Thyroid gland (tissue), 4 donors: ENCODE measurements around the gene DYNC1H1. TPM values are rescaled to one million over a fixed set of nuclear protein-coding genes. Genes with fewer than 3 reads are reported as not detected.

Experiments
- DNase-seq, 2 donors: peaks; one replicate each; pipeline ENCODE4 v3.0.0-alpha.2; 2019
- H3K27ac ChIP-seq, 3 donors: fragments of 200-600 bp; sonication (generic); 1 replicate in 2 of 3; 2 replicates in 1 of 3; pipeline ENCODE4 v1.5.1; 2016 to 2019; ENCODE audit warnings: mild to moderate bottlenecking in 1 of 3, moderate library complexity in 1 of 3
- H3K27me3 ChIP-seq: fragments of 200-600 bp; sonication (generic); one replicate; pipeline ENCODE4 v1.5.1; 2019
- H3K36me3 ChIP-seq, 2 donors: fragments of 200-600 bp; sonication (generic); one replicate each; pipeline ENCODE4 v1.5.1; 2016 to 2019
- H3K4me1 ChIP-seq, 2 donors: fragments of 200-600 bp; sonication (generic); one replicate each; pipeline ENCODE4 v1.5.1; 2017 to 2019
- H3K4me3 ChIP-seq, 3 donors: fragments of 200-600 bp; sonication (generic); replicated peaks in 1 of 3; 1 replicate in 2 of 3; 2 replicates in 1 of 3; pipeline ENCODE4 v1.5.1; 2016; ENCODE audit warnings: mild to moderate bottlenecking in 1 of 3
- H3K9me3 ChIP-seq: fragments of 200-600 bp; sonication (generic); one replicate; pipeline ENCODE4 v1.5.1; 2017
- CTCF ChIP-seq, 6 experiments: fragments of 200-600 bp in 3 of 6; fragments of 450-650 bp in 3 of 6; sonication (generic) in 3 of 6; IDR thresholded peaks; one replicate each; pipeline ENCODE4 v1.5.1; 2016 to 2019; ENCODE audit warnings: antibody characterized with exemption in 6 of 6, mild to moderate bottlenecking in 2 of 6, inconsistent platforms in 1 of 6, moderate library complexity in 1 of 6
- POLR2A ChIP-seq, 2 donors: fragments of 450-650 bp; IDR thresholded peaks; one replicate each; pipeline ENCODE4 v1.6.1; 2017; ENCODE audit warnings: antibody characterized with exemption in 2 of 2, mild to moderate bottlenecking in 2 of 2, moderate library complexity in 1 of 2
- WGBS, 2 donors: methylation state at CpG; one replicate each; pipeline ENCODE4 v1.1.5; 2017; 5-methylcytosine and 5-hydroxymethylcytosine counted together
- intact Hi-C: fragments of 100-400 bp; cut with DNase I; formaldehyde crosslinking; loops from one replicate; pipeline ENCODE4 v1.15.1; 2023
- total RNA-seq, 4 donors: library from RNA; depleted of rRNA; stranded (reverse); fragments of >200 nt; gene quantifications; one replicate each; pipeline ENCODE4 v1.2.3, GENCODE V29; 2016

The DYNC1H1 gene
- total RNA-seq, 4 donors from 2014 or later, result 464 to 818 (median 553) TPM

- Histone ChIP-seq H3K27me3 (no peaks in the 10 kb centered on the region), H3K9me3 (no peaks in the 10 kb centered on the region), H3K36me3 (peaks cover 12 to 13% of the 10 kb centered on the region in 2 donors), H3K4me3 (no peak overlapping the region), H3K4me1 (no peaks in the 10 kb centered on the region), H3K27ac (peak overlapping the region in 1 of 3 donors; percentile 23)
- no peak for DNase-seq
- intact Hi-C loops, result no loop called here
- WGBS, 2 donors, result 76 to 85% methylated on average over 14 to 15 of the region's 22 CpGs
- no peak for TF ChIP-seq POLR2A (IDR thresholded peaks at IDR 0.05)
- no peak for TF ChIP-seq CTCF (IDR thresholded peaks at IDR 0.05)
Measured at GRCh38 chr14:101918065-101918989, 46.0 kb upstream of the DYNC1H1 start.

- Histone ChIP-seq H3K9me3 (no peaks in the 10 kb centered on the region), H3K27ac (no peak overlapping the region), H3K27me3 (no peaks in the 10 kb centered on the region), H3K4me3 (no peak overlapping the region), H3K4me1 (no peaks in the 10 kb centered on the region), H3K36me3 (peaks cover 5 to 13% of the 10 kb centered on the region in 2 donors)
- TF ChIP-seq CTCF (IDR thresholded peaks at IDR 0.05) (no peak), POLR2A (IDR thresholded peaks at IDR 0.05) (no peak)
- intact Hi-C loops, result no loop called here
- DNase-seq, result no peak
- 87 to 89% methylated on average over 4 of the region's 4 CpGs for WGBS, 2 donors
Measured at GRCh38 chr14:101920271-101920670, 44.1 kb upstream of the DYNC1H1 start.

- Histone ChIP-seq H3K27me3 (no peaks in the 10 kb centered on the region), H3K4me3 (no peak overlapping the region), H3K27ac (no peak overlapping the region), H3K36me3 (peaks cover 0 to 11% of the 10 kb centered on the region in 2 donors), H3K9me3 (no peaks in the 10 kb centered on the region), H3K4me1 (no peaks in the 10 kb centered on the region)
- no peak for DNase-seq
- no peak for TF ChIP-seq CTCF (IDR thresholded peaks at IDR 0.05)
- TF ChIP-seq POLR2A (IDR thresholded peaks at IDR 0.05), result no peak
- 90% methylated on average over 7 of the region's 7 CpGs for WGBS, 2 donors
- intact Hi-C loops, result no loop called here
Measured at GRCh38 chr14:101922866-101923265, 41.5 kb upstream of the DYNC1H1 start.

- no peaks in the 10 kb centered on the region for H3K27me3 ChIP-seq
- TF ChIP-seq POLR2A (IDR thresholded peaks at IDR 0.05) (no peak), CTCF (IDR thresholded peaks at IDR 0.05) (no peak)
- H3K9me3 ChIP-seq, result no peaks in the 10 kb centered on the region
- DNase-seq, result no peak
- no peak overlapping the region for H3K4me3 ChIP-seq
- WGBS, 2 donors, result 97 to 98% methylated on average over 33 of the region's 33 CpGs
- peaks cover 0 to 11% of the 10 kb centered on the region in 2 donors for H3K36me3 ChIP-seq
- no peak overlapping the region for H3K27ac ChIP-seq
- H3K4me1 ChIP-seq, result peaks cover 0 to 4% of the 10 kb centered on the region in 2 donors
- intact Hi-C loops, result no loop called here
Measured at GRCh38 chr14:101925152-101925551, 39.2 kb upstream of the DYNC1H1 start.

- H3K9me3 ChIP-seq, result no peaks in the 10 kb centered on the region
- intact Hi-C loops, result no loop called here
- no peak overlapping the region for H3K27ac ChIP-seq
- 82 to 89% methylated on average over 8 of the region's 8 CpGs for WGBS, 2 donors
- H3K4me3 ChIP-seq, result no peak overlapping the region
- peaks cover 0 to 11% of the 10 kb centered on the region in 2 donors for H3K36me3 ChIP-seq
- no peak for TF ChIP-seq CTCF (IDR thresholded peaks at IDR 0.05)
- TF ChIP-seq POLR2A (IDR thresholded peaks at IDR 0.05), result no peak
- H3K4me1 ChIP-seq, result peaks cover 0 to 4% of the 10 kb centered on the region in 2 donors
- no peak for DNase-seq
- no peaks in the 10 kb centered on the region for H3K27me3 ChIP-seq
Measured at GRCh38 chr14:101926085-101926484, 38.3 kb upstream of the DYNC1H1 start.
